Naive thymus-derived CD4-positive, alpha-beta T cell (primary cell): ENCODE data around the gene BCKDK. TPM values are rescaled to one million over a fixed set of nuclear protein-coding genes. Genes with fewer than 3 reads are reported as not detected.
A peak's percentile ranks its signal among the peaks of the same experiment; 100 is the strongest.
"Not testable (repeated sequence)": the region's sequence is repeated elsewhere in the genome, so short reads cannot be mapped to it uniquely, and the experiment has no call there.

ENCODE experiments used
- ATAC-seq: fragments of 150-1000 bp; cut with Tn5 transposase; 2 replicates; pipeline ENCODE4 v1.10.0; 2021; ENCODE audit warnings: mild to moderate bottlenecking, moderate library complexity
- CTCF ChIA-PET: fragments of 350-600 bp; sonication (Branson Sonifier 250); formaldehyde crosslinking; loops from one replicate; lab custom pipeline; 2021; ENCODE audit warnings: antibody characterized with exemption; lab: Charles Lee
- POLR2A ChIA-PET: fragments of 350-600 bp; sonication (Branson Sonifier 250); formaldehyde crosslinking; loops from one replicate; lab custom pipeline; 2021; ENCODE audit warnings: antibody characterized with exemption, inconsistent platforms; lab: Charles Lee
- DNase-seq, 9 donors: peaks; one replicate each; pipeline versions ENCODE4 v3.0.0 to v3.0.0-alpha.2; 2020 to 2022; ENCODE audit warnings: mixed read lengths in 1 of 9
- H3K27ac ChIP-seq: one replicate; pipeline ENCODE4 v1.7.0; 2013; ENCODE audit warnings: mild to moderate bottlenecking, low read depth, low read length, moderate library complexity
- H3K27me3 ChIP-seq, 2 donors: one replicate each; pipeline ENCODE4 v1.7.0; 2013; ENCODE audit warnings: low read length in 2 of 2, mild to moderate bottlenecking in 2 of 2, moderate library complexity in 2 of 2; ENCODE audit not compliant: control insufficient read depth in 2 of 2, insufficient read depth in 2 of 2
- H3K36me3 ChIP-seq, 3 experiments: 1 replicate in 2 of 3; 2 replicates in 1 of 3; pipeline ENCODE4 v1.7.0; 2013; ENCODE audit warnings: low read length in 3 of 3, mild to moderate bottlenecking in 3 of 3, moderate library complexity in 1 of 3; ENCODE audit not compliant: insufficient read depth in 3 of 3, control insufficient read depth in 2 of 3
- H3K4me1 ChIP-seq, 2 donors: one replicate each; pipeline ENCODE4 v1.7.0; 2013; ENCODE audit warnings: low read length in 2 of 2, mild to moderate bottlenecking in 2 of 2, moderate library complexity in 1 of 2; ENCODE audit not compliant: control insufficient read depth in 2 of 2, insufficient read depth in 2 of 2
- H3K4me3 ChIP-seq: 2 replicates; pipeline ENCODE4 v1.7.0; 2013; ENCODE audit warnings: mild to moderate bottlenecking, low read length
- H3K9me3 ChIP-seq, 3 experiments: 1 replicate in 2 of 3; 2 replicates in 1 of 3; pipeline ENCODE4 v1.7.0; 2013; ENCODE audit warnings: low read length in 3 of 3; ENCODE audit not compliant: control insufficient read depth in 2 of 3
- H3K27ac Mint-ChIP-seq, 9 donors: one replicate each; pipeline ENCODE4 v1.8.0; 2020 to 2022; ENCODE audit warnings: mixed read lengths in 9 of 9, mild to moderate bottlenecking in 8 of 9, moderate library complexity in 5 of 9, inconsistent platforms in 2 of 9
- H3K27me3 Mint-ChIP-seq, 5 donors: one replicate each; pipeline ENCODE4 v1.8.0; 2021 to 2022; ENCODE audit warnings: mixed read lengths in 5 of 5, mild to moderate bottlenecking in 1 of 5
- H3K36me3 Mint-ChIP-seq, 5 donors: one replicate each; pipeline ENCODE4 v1.8.0; 2020 to 2022; ENCODE audit warnings: mixed read lengths in 5 of 5, mild to moderate bottlenecking in 3 of 5, inconsistent platforms in 1 of 5
- H3K4me1 Mint-ChIP-seq, 7 donors: one replicate each; pipeline ENCODE4 v1.8.0; 2020 to 2022; ENCODE audit warnings: mixed read lengths in 7 of 7, mild to moderate bottlenecking in 3 of 7, inconsistent platforms in 1 of 7
- H3K4me3 Mint-ChIP-seq, 10 donors: one replicate each; pipeline ENCODE4 v1.8.0; 2020 to 2022; ENCODE audit warnings: mild to moderate bottlenecking in 10 of 10, mixed read lengths in 10 of 10, moderate library complexity in 6 of 10, inconsistent platforms in 2 of 10
- H3K9me3 Mint-ChIP-seq, 11 donors: one replicate each; pipeline ENCODE4 v1.8.0; 2020 to 2022; ENCODE audit warnings: mixed read lengths in 11 of 11, mild to moderate bottlenecking in 4 of 11, inconsistent platforms in 1 of 11, moderate library complexity in 1 of 11
- intact Hi-C, 2 donors: fragments of 100-400 bp; cut with micrococcal nuclease; formaldehyde crosslinking; loops; one replicate each; pipeline ENCODE4 v1.15.1; 2023
- polyA plus RNA-seq, 2 donors: library from polyadenylated mRNA; unstranded; fragments of 300-500 nt; fragmentation: Illumina TruSeq; gene quantifications; one replicate each; pipeline ENCODE4 v1.2.3, GENCODE V29; 2021
- total RNA-seq, 6 experiments: library from RNA in 5 of 6; stranded (reverse) in 5 of 6; gene quantifications; 1 replicate in 5 of 6; 2 replicates in 1 of 6; pipeline ENCODE4 v1.2.3 and lab custom pipeline; 2021 to 2026

The BCKDK gene
- total and polyA plus RNA-seq, 7 experiments from 2014 or later, result 10.3 to 36.0 (median 21.0) TPM

DNA sequence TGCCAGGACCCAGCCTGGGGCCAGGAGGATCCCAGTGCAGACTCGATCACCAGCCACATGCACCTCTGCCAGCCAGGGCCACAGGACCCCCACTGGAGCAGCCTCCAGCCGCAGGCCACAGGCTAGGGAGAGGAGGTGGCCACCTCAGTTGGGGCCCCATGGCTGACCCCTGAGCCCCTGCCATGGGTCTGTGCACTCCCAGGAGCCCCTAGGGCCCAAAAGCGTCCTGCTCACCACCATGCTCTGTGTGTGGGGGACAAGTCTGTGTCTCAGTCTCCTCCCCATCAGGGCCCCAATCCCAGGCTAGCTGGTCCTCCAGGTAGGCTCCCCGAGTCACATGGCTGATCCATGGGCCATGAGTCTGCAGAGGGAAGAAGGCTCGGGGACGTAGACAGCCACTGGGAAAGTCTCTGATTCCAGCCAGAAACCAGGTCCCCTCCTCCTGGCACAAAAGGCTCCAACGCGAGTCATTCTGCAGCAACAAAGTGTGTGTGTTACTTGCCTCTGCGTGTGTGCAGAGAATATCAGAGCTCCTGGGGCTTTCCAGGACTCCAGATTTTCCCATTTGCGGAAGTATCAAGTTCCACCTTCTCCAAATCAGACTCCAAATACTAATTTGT, 33.4 kb downstream of the BCKDK start:
- peaks cover 6 to 14% of the 10 kb centered on the region in 2 donors for H3K4me1 ChIP-seq
- no peaks in the 10 kb centered on the region for H3K9me3 ChIP-seq
- H3K9me3 Mint-ChIP-seq, result peaks cover 0 to 2% (median 0%) of the 10 kb centered on the region in 11 donors
- H3K27me3 Mint-ChIP-seq, result peaks cover 0 to 3% (median 0%) of the 10 kb centered on the region in 5 donors
- CTCF ChIA-PET, result interaction anchor here (0.5 to 3.0 kb wide), 16 partner anchors 11 to 726 kb away, joined by 3 to 27 read pairs (median 4); partner anchors contain the start of genes FUS, KAT8, ZNF646 and ZNF668
- H3K27ac Mint-ChIP-seq, result peak overlapping the region; percentile 73 to 94 (median 84)
- ATAC-seq (no peak), DNase-seq (no peak)
- peak overlapping the region; percentile 74 for H3K27ac ChIP-seq
- POLR2A ChIA-PET, result interaction anchor here (0.6 to 6.3 kb wide), 27 partner anchors 10 to 728 kb away, joined by 3 to 183 read pairs (median 5); partner anchors contain the start of genes FUS, KAT8, PYCARD and PYDC1
- H3K36me3 Mint-ChIP-seq, result no peaks in the 10 kb centered on the region
- H3K4me1 Mint-ChIP-seq, result peaks cover 0 to 17% (median 14%) of the 10 kb centered on the region in 7 donors
- peak overlapping the region; percentile 61 to 84 (median 72) for H3K4me3 Mint-ChIP-seq
- intact Hi-C loops, result loop anchor here (1.0 to 2.0 kb wide), 15 partner anchors 24 to 728 kb away; partner anchors contain the start of genes ARMC5 (in 2 of the 2), HSD3B7 (in 2 of the 2), KAT8 (in 2 of the 2) and SETD1A (in 2 of the 2)
- H3K27me3 ChIP-seq, result no peaks in the 10 kb centered on the region
- peak overlapping the region; percentile 68 for H3K4me3 ChIP-seq
- H3K36me3 ChIP-seq, result no peaks in the 10 kb centered on the region

GRCh38 chr16:31142109-31143010, 34.2 kb downstream of the BCKDK start:
- ChIA-PET CTCF (interaction anchor here (0.5 to 3.0 kb wide), 22 partner anchors 10 to 727 kb away, joined by 3 to 27 read pairs (median 4); partner anchors contain the start of genes FUS, HSD3B7, KAT8 and ZNF646), POLR2A (interaction anchor here (0.6 to 6.3 kb wide), 27 partner anchors 10 to 727 kb away, joined by 3 to 183 read pairs (median 5); partner anchors contain the start of genes FUS, KAT8, PYCARD and PYDC1)
- no peaks in the 10 kb centered on the region for H3K27me3 ChIP-seq

DNA sequence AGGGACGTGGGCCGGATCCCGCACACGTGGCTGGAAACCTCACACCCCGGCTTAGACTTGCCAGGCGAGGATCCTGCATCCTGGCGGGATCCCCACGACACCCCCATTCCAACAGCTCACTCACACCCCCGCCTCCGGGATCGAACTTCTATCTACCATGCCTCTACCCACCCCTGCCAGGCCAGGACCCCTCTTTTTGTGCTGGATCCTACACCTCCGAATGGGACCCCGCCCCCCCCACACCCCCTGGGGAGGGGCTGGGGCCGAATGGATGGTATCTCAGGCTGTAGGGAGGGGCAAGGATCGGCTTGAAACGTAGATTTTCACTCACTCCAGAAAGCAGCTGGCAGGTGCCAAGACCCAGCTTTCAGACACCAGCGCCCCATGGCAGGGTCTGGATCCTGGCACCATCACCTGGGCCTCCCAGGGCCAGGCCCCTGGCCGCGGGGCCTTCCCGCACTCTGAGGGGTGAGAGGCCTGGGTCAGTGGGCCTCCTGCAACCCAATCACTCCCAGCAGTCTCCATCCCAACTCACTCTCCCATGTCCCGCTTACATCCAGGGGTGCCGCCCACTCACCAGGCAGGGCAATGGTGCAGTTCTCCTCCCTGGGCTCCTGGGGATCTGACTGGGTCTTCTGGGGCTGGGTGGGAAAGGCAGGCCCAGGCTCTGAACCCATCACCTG, 35.0 kb downstream of the BCKDK start:
- intact Hi-C loops, result loop anchor here (2.0 kb wide), 2 partner anchors 34 to 38 kb away; partner anchors contain the start of gene BCKDK (in 1 of the 2)

More at GRCh38 chr16:31142109-31143010, 34.2 kb downstream of the BCKDK start:
- DNase-seq (peak; percentile 91 to 98 (median 95)), ATAC-seq (peak; percentile 95)
- Mint-ChIP-seq H3K36me3 (no peaks in the 10 kb centered on the region), H3K4me1 (peaks cover 0 to 17% (median 14%) of the 10 kb centered on the region in 7 donors), H3K27ac (peak overlapping the region; percentile 73 to 94 (median 84)), H3K9me3 (peaks cover 0 to 2% (median 0%) of the 10 kb centered on the region in 11 donors), H3K27me3 (peaks cover 0 to 3% (median 0%) of the 10 kb centered on the region in 5 donors), H3K4me3 (peak overlapping the region; percentile 61 to 84 (median 72))
- Histone ChIP-seq H3K4me1 (peaks cover 6 to 14% of the 10 kb centered on the region in 2 donors), H3K9me3 (no peaks in the 10 kb centered on the region), H3K4me3 (peak overlapping the region; percentile 68), H3K36me3 (no peaks in the 10 kb centered on the region), H3K27ac (peak overlapping the region; percentile 74)
- intact Hi-C loops, result loop anchor here (1.0 to 2.0 kb wide), 15 partner anchors 25 to 727 kb away; partner anchors contain the start of genes ARMC5 (in 2 of the 2), HSD3B7 (in 2 of the 2), KAT8 (in 2 of the 2) and SETD1A (in 2 of the 2)

DNA sequence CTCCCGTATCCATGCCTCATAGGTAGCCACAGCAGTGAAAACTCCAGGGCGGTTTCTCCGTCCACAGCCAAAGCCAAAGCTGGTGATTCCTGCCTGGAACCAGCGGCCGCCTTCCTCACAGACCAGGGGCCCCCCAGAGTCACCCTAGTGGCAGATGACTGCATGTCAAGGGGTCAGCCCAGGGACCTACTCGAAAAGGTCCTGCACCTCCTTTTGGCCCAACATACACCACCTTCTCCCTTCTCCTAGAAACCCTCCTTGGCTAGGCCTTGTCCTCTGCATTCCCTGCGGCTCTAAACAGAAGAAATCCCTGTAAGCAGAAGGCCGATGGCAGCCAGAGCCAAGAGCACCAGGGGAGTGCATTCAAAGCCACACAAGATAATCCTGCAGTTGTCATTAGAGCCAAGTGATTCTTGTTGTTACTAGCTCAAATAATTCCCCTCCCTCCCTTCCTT, 35.5 kb downstream of the BCKDK start:
- Mint-ChIP-seq H3K9me3 (peaks cover 0 to 3% (median 0%) of the 10 kb centered on the region in 11 donors), H3K4me3 (peak overlapping the region; percentile 48 to 75 (median 62)), H3K27me3 (peaks cover 0 to 8% (median 0%) of the 10 kb centered on the region in 5 donors), H3K27ac (peak overlapping the region in 8 of 9 donors; percentile 42 to 89 (median 79)), H3K36me3 (no peaks in the 10 kb centered on the region), H3K4me1 (peaks cover 0 to 21% (median 14%) of the 10 kb centered on the region in 7 donors)
- H3K27me3 ChIP-seq, result no peaks in the 10 kb centered on the region
- ChIA-PET CTCF (interaction anchor here (0.7 to 3.0 kb wide), 8 partner anchors 14 to 70 kb away, joined by 3 to 27 read pairs (median 8); partner anchors contain the start of genes FUS, KAT8, ZNF646 and ZNF668), POLR2A (interaction anchor here (0.6 to 6.3 kb wide), 7 partner anchors 13 to 70 kb away, joined by 3 to 183 read pairs (median 23); partner anchors contain the start of genes FUS, KAT8, PYCARD and ZNF646)
- peaks cover 6 to 14% of the 10 kb centered on the region in 2 donors for H3K4me1 ChIP-seq
- intact Hi-C loops, result loop anchor here (2.0 kb wide), 2 partner anchors 35 to 39 kb away; partner anchors contain the start of gene BCKDK (in 1 of the 2)
- H3K27ac ChIP-seq, result no peak overlapping the region
- H3K36me3 ChIP-seq, result no peaks in the 10 kb centered on the region
- no peak for DNase-seq
- H3K4me3 ChIP-seq, result no peak overlapping the region
- no peak for ATAC-seq
- H3K9me3 ChIP-seq, result no peaks in the 10 kb centered on the region

More for the DNA sequence above, 35.0 kb downstream of the BCKDK start:
- H3K27ac Mint-ChIP-seq, result peak overlapping the region in 7 of 9 donors; percentile 42 to 89 (median 78)
- Histone ChIP-seq H3K4me3 (peak overlapping the region; percentile 68), H3K27me3 (no peaks in the 10 kb centered on the region), H3K36me3 (no peaks in the 10 kb centered on the region), H3K9me3 (no peaks in the 10 kb centered on the region), H3K27ac (peak overlapping the region; percentile 74), H3K4me1 (peaks cover 6 to 14% of the 10 kb centered on the region in 2 donors)
- CTCF ChIA-PET, result interaction anchor here (0.6 to 3.0 kb wide), 16 partner anchors 9 to 726 kb away, joined by 3 to 27 read pairs (median 4); partner anchors contain the start of genes FUS, HSD3B7, KAT8 and ZNF646
- peaks cover 0 to 3% (median 0%) of the 10 kb centered on the region in 11 donors for H3K9me3 Mint-ChIP-seq
- DNase-seq, result peak in 2 of 9 donors; percentile 10 to 16
- no peak for ATAC-seq
- H3K36me3 Mint-ChIP-seq, result no peaks in the 10 kb centered on the region
- peaks cover 0 to 21% (median 14%) of the 10 kb centered on the region in 7 donors for H3K4me1 Mint-ChIP-seq
- H3K27me3 Mint-ChIP-seq, result peaks cover 0 to 8% (median 0%) of the 10 kb centered on the region in 5 donors
- peak overlapping the region in 9 of 10 donors; percentile 49 to 79 (median 71) for H3K4me3 Mint-ChIP-seq
- POLR2A ChIA-PET, result interaction anchor here (1.3 to 6.3 kb wide), 17 partner anchors 9 to 726 kb away, joined by 3 to 183 read pairs (median 8); partner anchors contain the start of genes FUS, KAT8, PYCARD and ZNF646

DNA sequence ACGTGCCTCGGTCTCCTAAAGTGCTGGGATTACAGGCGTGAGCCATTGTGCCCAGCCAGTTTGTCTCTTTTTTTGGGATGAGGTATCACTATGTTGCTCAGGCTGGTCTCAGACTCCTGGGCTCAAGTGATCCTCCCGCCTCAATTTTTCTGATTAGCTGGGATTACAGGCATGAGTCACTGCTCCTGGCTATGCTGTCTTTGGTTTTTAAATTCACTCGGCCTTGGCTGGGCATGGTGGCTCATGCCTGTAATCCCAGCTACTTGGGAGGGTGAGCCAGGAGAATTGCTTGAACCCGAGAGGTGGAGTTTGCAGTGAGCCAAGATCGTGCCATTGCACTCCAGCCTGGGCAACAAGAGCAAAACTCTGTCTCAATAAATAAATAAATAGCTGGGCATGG, 36.2 kb downstream of the BCKDK start:
- POLR2A ChIA-PET, result interaction anchor here (1.5 to 6.3 kb wide), 5 partner anchors 12 to 71 kb away, joined by 3 to 183 read pairs (median 22); partner anchors contain the start of genes FUS and KAT8

More for the DNA sequence above, 36.2 kb downstream of the BCKDK start:
- H3K9me3 Mint-ChIP-seq, intact Hi-C loops, H3K27me3 ChIP-seq, ATAC-seq, H3K4me3 ChIP-seq, DNase-seq, H3K27ac ChIP-seq, H3K36me3 ChIP-seq, H3K27me3 Mint-ChIP-seq, H3K9me3 ChIP-seq, H3K36me3 Mint-ChIP-seq: not testable (repeated sequence)
- peaks cover 0 to 21% (median 14%) of the 10 kb centered on the region in 7 donors for H3K4me1 Mint-ChIP-seq
- CTCF ChIA-PET, result interaction anchor here (0.6 to 3.0 kb wide), 4 partner anchors 15 to 298 kb away, joined by 3 to 27 read pairs (median 4); partner anchors contain the start of genes FUS and ZNF843
- H3K4me3 Mint-ChIP-seq, result peak overlapping the region in 4 of 10 donors; percentile 49 to 72 (median 58)
- peaks cover 6 to 14% of the 10 kb centered on the region in 2 donors for H3K4me1 ChIP-seq
- peak overlapping the region in 4 of 9 donors; percentile 38 to 89 (median 76) for H3K27ac Mint-ChIP-seq
